Aorta (tissue), 5 donors: ENCODE data around the gene CCDC14. TPM values are rescaled to one million over a fixed set of nuclear protein-coding genes. Genes with fewer than 3 reads are reported as not detected.
A peak's percentile ranks its signal among the peaks of the same experiment; 100 is the strongest.
"Not testable (repeated sequence)": the region's sequence is repeated elsewhere in the genome, so short reads cannot be mapped to it uniquely, and the experiment has no call there.

Source experiments
- ATAC-seq: fragments of 200-7000 bp; cut with Tn5 transposase; one replicate; pipeline ENCODE4 v1.9.1; 2022; ENCODE audit warnings: moderate library complexity; ENCODE audit not compliant: low FRiP score
- DNase-seq, 2 donors: peaks; one replicate each; pipeline ENCODE4 v3.0.0-alpha.2; 2020
- H3K27ac ChIP-seq, 2 donors: one replicate each; pipeline ENCODE4 v1.5.1; 2013; ENCODE audit warnings: low read length in 2 of 2, mild to moderate bottlenecking in 2 of 2, moderate library complexity in 2 of 2, control low read depth in 1 of 2, inconsistent platforms in 1 of 2, low read depth in 1 of 2
- H3K27me3 ChIP-seq, 2 donors: one replicate each; pipeline ENCODE4 v1.6.1; 2013; ENCODE audit warnings: control low read depth in 1 of 2, low read length in 1 of 2, mild to moderate bottlenecking in 1 of 2, moderate library complexity in 1 of 2; ENCODE audit not compliant: insufficient read depth in 2 of 2, control insufficient read depth in 1 of 2
- H3K36me3 ChIP-seq, 2 donors: one replicate each; pipeline ENCODE4 v1.6.1; 2013; ENCODE audit warnings: control low read depth in 1 of 2, low read length in 1 of 2, mild to moderate bottlenecking in 1 of 2; ENCODE audit not compliant: insufficient read depth in 2 of 2, control insufficient read depth in 1 of 2
- H3K4me1 ChIP-seq, 2 donors: one replicate each; pipeline ENCODE4 v1.6.1; 2013; ENCODE audit warnings: low read length in 2 of 2, control low read depth in 1 of 2, mild to moderate bottlenecking in 1 of 2, moderate library complexity in 1 of 2; ENCODE audit not compliant: insufficient read depth in 2 of 2, control insufficient read depth in 1 of 2
- H3K4me3 ChIP-seq, 2 donors: one replicate each; pipeline ENCODE4 v1.5.1; 2013; ENCODE audit warnings: low read length in 2 of 2, control low read depth in 1 of 2, mild to moderate bottlenecking in 1 of 2
- H3K9me3 ChIP-seq: one replicate; pipeline ENCODE4 v1.6.1; 2013; ENCODE audit warnings: mild to moderate bottlenecking, low read length; ENCODE audit not compliant: control insufficient read depth
- WGBS, 2 donors: extraction: QIAGEN DNeasy Blood & Tissue Kit; methylation state at CpG; one replicate each; pipeline ENCODE4 v1.1.7; 2013; 5-methylcytosine and 5-hydroxymethylcytosine counted together
- intact Hi-C, 2 donors: fragments of 100-400 bp; cut with DNase I; formaldehyde crosslinking; loops; one replicate each; pipeline versions ENCODE4 v1.14.2 to v1.15.0; 2022
- polyA plus RNA-seq, 2 donors: library from polyadenylated mRNA; stranded (reverse); fragments of 200-250 nt; gene quantifications; one replicate each; pipeline ENCODE4 v1.2.3, GENCODE V29; 2013
- total RNA-seq, 2 donors: library from RNA; stranded (reverse); fragmentation: NEBNext Ultra II Directional; extraction: Animal tissue kit (Norgen Biotek cat#: 25700); gene quantifications; one replicate each; pipeline ENCODE4 v1.2.1, GENCODE V29; 2021
- donor health status: healthy with polysubstance abuse.
- donor health status: Bipolar disorder and iron deficiency.
- donor health status: DM: no; HTN: no; CAD: no.
- donor health status: DM: no; HTN: no; CAD: no.
- donor health status: DM: yes; HTN: yes; CAD: no.

Gene CCDC14
- total and polyA plus RNA-seq, 4 donors: 9.1 to 55.5 (median 42.5) TPM

DNA sequence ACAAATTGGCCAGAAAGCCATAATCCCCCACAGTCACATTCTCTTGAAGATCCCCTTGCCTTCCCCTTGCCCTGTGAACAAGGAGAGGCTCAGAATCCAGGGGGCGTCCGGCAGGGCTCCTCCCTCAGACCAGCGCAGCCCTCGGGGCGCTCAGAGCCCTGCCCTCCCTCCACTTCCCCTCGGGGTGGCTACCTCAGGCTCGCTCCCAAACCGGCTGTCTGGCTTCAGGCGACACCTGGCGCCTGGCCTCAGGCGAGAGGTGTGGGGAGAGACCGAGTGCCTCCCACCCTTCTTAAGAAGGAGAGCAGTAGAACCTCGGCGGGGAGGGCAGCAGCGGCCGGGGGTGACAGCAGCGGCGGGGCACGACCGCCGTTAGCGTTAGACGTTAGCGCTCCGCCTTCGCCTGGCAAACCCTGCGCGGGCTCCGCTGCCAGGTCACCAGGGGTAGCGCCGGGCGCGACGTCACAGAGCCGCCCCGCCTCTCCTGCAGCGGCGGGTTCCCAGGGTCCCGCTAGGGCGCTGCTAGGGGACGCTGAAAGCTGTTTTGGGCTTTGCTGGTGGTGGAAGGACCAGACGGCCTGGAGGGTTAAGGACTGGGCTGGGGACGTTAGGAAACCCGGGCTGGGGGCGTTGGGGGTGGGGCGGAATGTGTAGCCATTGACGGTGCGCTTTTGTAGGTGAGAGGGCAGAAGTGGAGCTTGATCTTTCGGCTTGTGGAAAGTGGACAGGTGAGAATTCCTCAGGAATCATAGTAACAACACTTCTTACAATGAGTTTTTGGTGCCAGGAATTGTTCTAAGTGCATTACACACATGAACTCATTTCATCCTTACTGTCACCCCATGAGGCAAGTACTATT lies 30.9 kb upstream of the CCDC14 start, which contains the start of gene ROPN1:
Gene ROPN1 (minus strand): TSS at position 395 of the 859 bp plus-strand sequence. CDS start 11,643 bp downstream, outside the sequence.
- H3K27ac ChIP-seq, DNase-seq, intact Hi-C loops, H3K4me3 ChIP-seq, H3K9me3 ChIP-seq, H3K36me3 ChIP-seq, H3K27me3 ChIP-seq, H3K4me1 ChIP-seq: not testable (repeated sequence)
- WGBS, 2 donors: 4 to 7% methylated on average over 3 to 6 of the region's 49 CpGs
- ATAC-seq: peak; percentile 84

DNA sequence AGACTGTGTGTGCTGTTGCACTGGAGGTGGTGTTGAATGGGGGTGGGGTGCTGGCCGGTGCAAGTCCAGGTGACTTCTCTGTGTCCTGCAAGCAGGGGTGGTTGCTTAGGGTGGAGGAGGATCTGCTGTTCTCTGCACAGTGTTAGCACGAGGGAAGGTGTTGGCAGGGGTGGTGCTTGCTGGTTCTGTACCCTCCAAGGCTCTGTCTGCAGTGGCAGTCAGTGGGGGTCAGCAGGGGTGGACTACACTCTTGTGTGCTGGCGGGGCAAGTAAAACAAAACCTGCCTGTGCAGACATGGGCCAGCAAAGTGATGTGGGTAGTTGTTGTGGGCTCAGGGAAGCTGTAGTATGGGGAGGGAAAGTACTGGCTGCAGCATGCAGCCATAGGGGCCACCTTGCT lies 25.4 kb upstream of the CCDC14 start:
- peak; percentile 13 for ATAC-seq
- WGBS, 2 donors: 86 to 93% methylated on average over 3 of the region's 3 CpGs

DNA sequence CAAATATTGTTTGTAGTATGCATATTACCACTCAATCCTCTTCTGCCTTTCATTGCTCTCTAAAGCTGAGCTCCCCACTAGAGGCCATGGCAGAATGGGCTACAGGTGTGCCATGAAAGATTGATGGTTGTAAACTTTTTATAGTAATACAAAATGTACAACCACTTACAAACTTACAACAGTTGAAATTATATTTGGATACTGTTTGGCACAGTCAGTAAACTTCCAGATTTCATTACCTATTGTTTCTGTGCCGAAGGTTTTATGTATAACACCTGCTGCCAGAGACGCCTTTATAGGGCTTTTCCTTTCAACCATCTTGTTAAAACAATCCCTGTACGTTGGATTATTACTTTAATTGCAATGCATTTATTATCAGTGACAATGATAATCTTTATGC lies 23.9 kb upstream of the CCDC14 start:
- H3K4me1 ChIP-seq: peaks cover 0 to 6% of the 10 kb centered on the region in 2 donors
- H3K27ac ChIP-seq: no peak overlapping the region
- no peaks in the 10 kb centered on the region for H3K27me3 ChIP-seq
- ATAC-seq (no peak), DNase-seq (no peak)
- intact Hi-C loops: loop anchor here in 1 of 2 donors (10.0 kb wide), 1 partner anchor 240 kb away; no protein-coding TSS in a partner anchor
- H3K36me3 ChIP-seq: no peaks in the 10 kb centered on the region
- 95 to 97% methylated on average over 3 of the region's 3 CpGs for WGBS, 2 donors
- no peaks in the 10 kb centered on the region for H3K9me3 ChIP-seq
- H3K4me3 ChIP-seq: no peak overlapping the region

More for the DNA sequence above, 25.4 kb upstream of the CCDC14 start:
- intact Hi-C loops: loop anchor here in 1 of 2 donors (10.0 kb wide), 1 partner anchor 242 kb away; no protein-coding TSS in a partner anchor
- H3K27ac ChIP-seq: no peak overlapping the region
- H3K4me1 ChIP-seq: peaks cover 0 to 6% of the 10 kb centered on the region in 2 donors
- H3K36me3 ChIP-seq: no peaks in the 10 kb centered on the region
- H3K4me3 ChIP-seq: no peak overlapping the region
- no peaks in the 10 kb centered on the region for H3K27me3 ChIP-seq
- DNase-seq: no peak
- no peaks in the 10 kb centered on the region for H3K9me3 ChIP-seq

DNA sequence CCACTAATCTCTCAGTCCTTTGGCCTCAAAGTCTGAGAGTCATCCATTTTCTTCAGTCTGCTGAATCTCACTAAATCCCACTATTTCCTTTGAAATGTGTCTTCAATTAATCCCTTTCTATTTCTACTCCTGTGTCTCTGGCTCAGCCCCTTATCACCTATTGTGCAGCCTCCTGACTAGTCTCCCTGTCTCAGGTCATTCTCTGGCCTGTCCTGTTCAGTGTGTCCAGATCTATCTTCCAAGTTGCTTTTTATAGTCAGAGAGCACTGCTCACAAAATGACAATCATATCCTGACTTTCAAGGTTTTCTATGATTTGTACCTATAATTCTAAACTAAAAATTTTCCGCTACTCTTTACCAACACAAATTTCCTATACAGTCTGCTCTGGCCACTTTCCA lies 23.3 kb upstream of the CCDC14 start:
- intact Hi-C loops: loop anchor here in 1 of 2 donors (10.0 kb wide), 1 partner anchor 240 kb away; no protein-coding TSS in a partner anchor
- Histone ChIP-seq H3K36me3 (no peaks in the 10 kb centered on the region), H3K9me3 (no peaks in the 10 kb centered on the region), H3K4me1 (peaks cover 0 to 6% of the 10 kb centered on the region in 2 donors), H3K4me3 (no peak overlapping the region), H3K27me3 (no peaks in the 10 kb centered on the region), H3K27ac (no peak overlapping the region)
- ATAC-seq (no peak), DNase-seq (no peak)
- 96 to 97% methylated on average over 1 of the region's 1 CpG for WGBS, 2 donors

DNA sequence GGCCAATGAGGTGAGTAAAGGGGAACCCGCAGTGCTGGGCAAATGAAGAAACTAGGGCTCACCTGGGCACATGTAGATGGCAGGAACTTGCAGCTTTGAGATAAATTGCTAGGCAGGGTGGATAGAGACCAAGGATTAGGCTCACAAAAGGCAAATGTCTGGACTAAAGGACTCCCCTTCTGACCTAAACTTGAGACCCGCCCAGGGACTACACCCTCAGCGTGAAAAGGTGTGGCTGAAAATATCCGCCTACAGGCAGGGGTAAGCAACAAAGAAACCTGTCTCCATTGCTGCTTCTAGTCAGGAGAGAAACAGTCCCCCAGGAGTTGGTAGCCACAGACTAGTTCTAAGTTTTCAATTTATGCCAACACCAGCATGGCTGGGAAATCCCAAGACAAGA lies 20.3 kb upstream of the CCDC14 start:
- not testable (repeated sequence) for H3K36me3 ChIP-seq, H3K4me3 ChIP-seq, ATAC-seq, H3K27ac ChIP-seq, H3K9me3 ChIP-seq, H3K4me1 ChIP-seq, H3K27me3 ChIP-seq, DNase-seq
- intact Hi-C loops: loop anchor here in 1 of 2 donors (10.0 kb wide), 1 partner anchor 237 kb away; no protein-coding TSS in a partner anchor
- WGBS, 2 donors: 93 to 98% methylated on average over 4 of the region's 4 CpGs

DNA sequence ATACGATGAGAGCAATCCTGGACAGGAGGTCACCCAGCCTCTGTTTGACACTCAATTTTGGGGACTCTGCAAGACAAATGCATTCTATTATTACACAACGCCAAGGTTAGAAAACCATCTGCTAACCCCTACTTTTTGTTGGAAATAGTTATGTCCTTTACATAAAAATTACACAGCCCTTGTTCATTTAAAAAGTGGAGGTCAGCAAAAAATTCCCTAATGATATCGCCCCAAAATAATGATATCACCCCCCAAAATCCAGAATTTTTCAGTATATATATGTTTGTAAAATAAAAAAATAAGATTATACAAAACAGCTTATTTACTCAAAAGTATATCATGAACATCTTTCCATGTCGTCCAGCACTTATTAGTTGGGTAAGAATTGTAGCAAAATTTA lies 19.5 kb upstream of the CCDC14 start:
- H3K36me3 ChIP-seq: no peaks in the 10 kb centered on the region
- intact Hi-C loops: loop anchor here in 1 of 2 donors (10.0 kb wide), 1 partner anchor 236 kb away; no protein-coding TSS in a partner anchor
- H3K27me3 ChIP-seq: no peaks in the 10 kb centered on the region
- no peak for DNase-seq
- 71 to 73% methylated on average over 4 of the region's 4 CpGs for WGBS, 2 donors
- no peaks in the 10 kb centered on the region for H3K9me3 ChIP-seq
- no peak for ATAC-seq
- H3K4me1 ChIP-seq: no peaks in the 10 kb centered on the region
- H3K27ac ChIP-seq: no peak overlapping the region
- no peak overlapping the region for H3K4me3 ChIP-seq

DNA sequence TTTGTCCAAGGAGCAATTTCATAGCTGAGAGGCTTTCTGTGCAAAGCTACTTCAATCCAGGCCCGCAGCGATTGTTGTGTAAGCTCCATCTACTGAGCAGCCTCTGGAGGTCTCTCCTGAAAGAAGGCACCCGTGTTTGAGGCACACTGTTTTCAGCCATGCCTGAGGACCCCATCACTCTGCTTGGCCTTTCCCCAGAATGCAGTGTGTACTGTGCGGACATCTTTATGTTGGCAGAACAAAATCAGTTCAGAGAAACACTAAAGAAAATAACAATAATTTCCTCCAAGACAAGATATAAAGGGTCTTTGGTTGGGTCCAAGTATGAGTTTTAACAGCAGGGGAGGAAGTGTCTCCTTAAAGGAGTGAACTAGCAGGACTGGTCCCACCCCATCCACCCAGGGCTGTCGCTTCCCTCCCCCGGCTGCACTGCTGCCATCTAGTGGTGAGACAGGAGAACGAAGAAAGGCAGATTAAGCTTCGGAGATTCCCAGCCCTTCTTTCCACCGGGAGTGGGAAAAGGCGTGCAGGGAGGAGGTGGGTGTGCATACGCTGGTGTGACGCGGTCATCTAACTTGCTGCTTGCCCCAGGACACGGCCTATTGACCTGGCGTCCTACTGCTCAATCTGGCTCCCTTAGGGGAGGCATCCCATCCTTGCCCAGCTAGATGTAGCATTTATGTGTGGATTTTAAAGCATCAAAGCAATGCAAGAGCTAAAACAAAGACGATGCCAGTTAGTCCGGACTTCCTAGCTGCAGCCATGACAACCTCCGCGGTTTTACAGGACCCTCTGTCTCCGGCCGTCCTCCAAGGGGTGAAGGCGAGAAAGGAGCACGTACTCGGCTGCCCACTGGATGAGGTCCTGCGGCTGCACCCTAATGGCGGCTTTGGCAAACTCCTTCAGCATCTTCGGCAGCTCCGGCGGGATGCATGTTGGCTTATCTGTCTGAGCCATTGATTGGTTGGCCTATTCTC lies 18.8 kb upstream of the CCDC14 start:
- H3K27ac ChIP-seq, H3K9me3 ChIP-seq, H3K36me3 ChIP-seq, H3K27me3 ChIP-seq, H3K4me1 ChIP-seq: not testable (repeated sequence)
- peak; percentile 49 to 75 for DNase-seq
- peak; percentile 92 for ATAC-seq
- WGBS, 2 donors: 6 to 7% methylated on average over 26 to 27 of the region's 29 CpGs
- intact Hi-C loops: loop anchor here in 1 of 2 donors (10.0 kb wide), 1 partner anchor 235 kb away; no protein-coding TSS in a partner anchor
- peak overlapping the region; percentile 12 for H3K4me3 ChIP-seq

DNA sequence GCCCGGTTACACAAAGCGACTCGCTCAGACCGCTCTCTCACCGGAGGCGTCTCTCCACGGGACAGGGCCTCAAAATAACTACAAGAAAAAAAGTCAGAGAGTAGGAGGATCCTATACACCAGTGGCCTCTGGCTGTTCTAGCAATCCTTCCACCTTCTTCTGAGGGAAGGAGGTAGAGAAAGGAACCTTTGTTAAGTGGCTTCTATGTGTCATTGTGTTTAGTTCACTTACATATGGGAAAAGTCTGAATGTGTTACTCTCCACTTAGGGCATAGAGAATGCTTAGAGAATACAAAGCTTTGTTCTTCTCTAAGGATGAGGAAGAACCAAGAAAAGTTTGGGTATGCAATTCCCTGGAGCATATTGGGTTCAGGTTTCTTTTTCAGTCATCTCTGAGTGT lies 15.9 kb upstream of the CCDC14 start:
- H3K9me3 ChIP-seq, H3K4me1 ChIP-seq, H3K4me3 ChIP-seq, ATAC-seq, H3K27ac ChIP-seq, intact Hi-C loops, H3K36me3 ChIP-seq, H3K27me3 ChIP-seq, DNase-seq: not testable (repeated sequence)
- 74 to 89% methylated on average over 7 of the region's 7 CpGs for WGBS, 2 donors
